Motor neuron (in vitro differentiated cells): Measurements from ENCODE around the gene LRP5. TPM values are rescaled to one million over a fixed set of nuclear protein-coding genes. Genes with fewer than 3 reads are reported as not detected.

Experiments
- ATAC-seq, 8 experiments: fragments of 200-7000 bp; cut with Tn5 transposase; replicated peaks in 6 of 8; 2 replicates each; pipeline ENCODE4 v1.8.0; 2021; ENCODE audit warnings: mild to moderate bottlenecking in 8 of 8, moderate library complexity in 8 of 8
- H3K27ac ChIP-seq, 2 donors: fragments of 250-450 bp; sonication (Bioruptor Pico); 2 replicates each; pipeline ENCODE4 v1.9.0; 2021; ENCODE audit warnings: antibody characterized with exemption in 2 of 2, mild to moderate bottlenecking in 2 of 2, moderate library complexity in 1 of 2
- H3K4me1 ChIP-seq, 2 donors: fragments of 250-450 bp; sonication (Bioruptor Pico); replicated peaks in 1 of 2; 2 replicates each; pipeline ENCODE4 v1.6.1; 2021; ENCODE audit warnings: antibody characterized with exemption in 2 of 2, mild to moderate bottlenecking in 2 of 2, moderate library complexity in 1 of 2
- H3K4me3 ChIP-seq, 5 donors: fragments of 250-450 bp; sonication (Bioruptor Pico); 2 replicates each; pipeline ENCODE4 v1.9.0; 2021; ENCODE audit warnings: antibody characterized with exemption in 5 of 5, mild to moderate bottlenecking in 5 of 5, moderate library complexity in 4 of 5
- WGBS, 10 experiments: fragments of 450-650 bp; shearing (Covaris generic); methylation state at CpG; one replicate each; pipeline ENCODE4 v1.0.0; 2022; 5-methylcytosine and 5-hydroxymethylcytosine counted together
- in situ Hi-C, 9 experiments: fragments of 400-800 bp; cut with MboI; loops; one replicate each; pipeline ENCODE4 v1.15.0; 2021; ENCODE audit warnings: low sequenced_read_pairs in 9 of 9, low pct_unique_long_range_greater_than_20kb in 2 of 9; ENCODE audit not compliant: unreplicated experiment in 9 of 9
- total RNA-seq, 8 experiments: library from RNA; unstranded; fragments of 300-600 nt; gene quantifications; 2 replicates each; pipeline versions ENCODE4 v1.2.3 to v1.2.4, GENCODE V29; 2022

Gene LRP5
- total RNA-seq, 8 experiments from 2014 or later: 4.8 to 49.4 (median 14.0) TPM

DNA sequence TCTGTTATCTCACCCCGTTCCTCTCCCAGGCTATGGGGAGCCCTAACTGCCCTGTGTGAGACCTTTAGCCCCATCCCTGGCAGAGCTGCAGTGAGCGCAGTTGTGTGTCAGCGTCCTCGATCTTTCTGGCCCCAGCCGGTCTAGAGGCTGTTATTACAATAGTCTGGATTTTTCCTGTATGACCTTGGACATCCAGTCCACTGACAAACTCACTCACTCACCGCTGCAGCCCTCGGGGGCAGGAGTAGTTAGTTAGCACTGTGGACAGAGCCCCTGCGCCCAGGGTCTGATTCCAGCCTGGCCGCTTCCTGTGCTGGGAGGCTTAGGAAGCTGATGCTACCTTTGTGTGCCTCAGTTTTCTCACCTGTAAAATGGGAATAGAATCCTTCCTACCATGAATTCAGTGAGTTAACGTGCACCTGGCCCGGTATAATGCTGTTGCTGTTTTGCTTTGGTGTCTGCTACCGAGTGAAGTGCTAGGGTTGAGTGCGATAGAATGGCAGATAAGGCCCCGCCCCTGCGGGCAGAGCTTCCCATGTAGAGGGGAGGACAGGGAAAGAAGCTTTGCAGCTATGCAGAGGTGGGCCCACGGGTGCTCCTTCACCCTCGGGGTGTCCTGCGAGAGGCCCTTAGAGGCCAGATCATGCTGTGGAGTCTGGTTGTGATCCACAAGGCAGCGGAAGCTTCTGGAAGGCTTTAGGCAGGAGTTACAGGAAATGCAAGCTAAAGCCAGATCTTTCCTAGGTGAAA is 3.0 kb downstream of the LRP5 start:
- peaks cover 12 to 16% of the 10 kb centered on the region in 2 donors for H3K4me1 ChIP-seq
- WGBS, 10 experiments: 80 to 100% (median 85%) methylated on average over 1 to 16 of the region's 19 CpGs; no CpG with 5 or more reads in 4 of the 10 experiments
- H3K27ac ChIP-seq: peak overlapping the region in 1 of 2 donors; percentile 3
- peak in 4 of 8 experiments; percentile 23 to 34 (median 28) for ATAC-seq
- peak overlapping the region in 3 of 5 donors; percentile 64 to 81 (median 79) for H3K4me3 ChIP-seq
- in situ Hi-C loops: no loop called here

DNA sequence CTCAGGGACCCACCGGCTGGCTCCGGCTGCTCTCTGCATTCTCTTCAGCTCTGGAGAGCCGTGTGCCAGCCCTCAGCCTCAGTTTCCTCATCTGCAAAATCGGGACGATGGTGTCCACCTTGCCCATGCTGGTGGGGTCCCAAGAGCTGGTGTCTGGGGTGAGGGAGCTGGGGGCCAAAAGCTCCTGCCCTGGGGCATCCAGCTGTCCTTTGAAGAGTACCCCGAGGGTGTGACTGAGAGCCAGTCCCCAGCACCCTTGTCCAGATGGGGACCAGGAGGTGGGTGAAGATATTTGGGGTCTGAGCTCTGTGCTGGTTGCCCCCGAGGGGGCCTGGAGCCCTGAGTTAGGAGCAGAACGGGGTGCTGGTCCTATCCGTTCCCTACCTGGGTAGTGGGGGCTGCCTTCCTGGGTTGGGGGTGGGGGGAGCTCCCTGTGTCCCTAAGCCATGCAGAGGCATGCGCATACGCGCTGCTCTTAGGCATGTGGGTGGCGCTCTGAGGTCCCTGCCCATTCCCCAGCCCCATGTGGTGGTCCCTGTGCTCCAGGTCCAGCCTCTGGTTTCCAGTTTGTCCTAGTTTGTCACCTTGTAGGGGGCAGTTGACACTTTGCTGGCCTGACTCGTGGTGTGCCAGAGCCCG is 4.9 kb downstream of the LRP5 start:
- Histone ChIP-seq H3K27ac (no peak overlapping the region), H3K4me1 (peaks cover 12 to 16% of the 10 kb centered on the region in 2 donors), H3K4me3 (no peak overlapping the region)
- 0 to 100% (median 100%) methylated on average over 1 to 6 of the region's 15 CpGs; no CpG with 5 or more reads in 5 of the 10 experiments for WGBS, 10 experiments
- no peak for ATAC-seq
- in situ Hi-C loops: no loop called here

DNA sequence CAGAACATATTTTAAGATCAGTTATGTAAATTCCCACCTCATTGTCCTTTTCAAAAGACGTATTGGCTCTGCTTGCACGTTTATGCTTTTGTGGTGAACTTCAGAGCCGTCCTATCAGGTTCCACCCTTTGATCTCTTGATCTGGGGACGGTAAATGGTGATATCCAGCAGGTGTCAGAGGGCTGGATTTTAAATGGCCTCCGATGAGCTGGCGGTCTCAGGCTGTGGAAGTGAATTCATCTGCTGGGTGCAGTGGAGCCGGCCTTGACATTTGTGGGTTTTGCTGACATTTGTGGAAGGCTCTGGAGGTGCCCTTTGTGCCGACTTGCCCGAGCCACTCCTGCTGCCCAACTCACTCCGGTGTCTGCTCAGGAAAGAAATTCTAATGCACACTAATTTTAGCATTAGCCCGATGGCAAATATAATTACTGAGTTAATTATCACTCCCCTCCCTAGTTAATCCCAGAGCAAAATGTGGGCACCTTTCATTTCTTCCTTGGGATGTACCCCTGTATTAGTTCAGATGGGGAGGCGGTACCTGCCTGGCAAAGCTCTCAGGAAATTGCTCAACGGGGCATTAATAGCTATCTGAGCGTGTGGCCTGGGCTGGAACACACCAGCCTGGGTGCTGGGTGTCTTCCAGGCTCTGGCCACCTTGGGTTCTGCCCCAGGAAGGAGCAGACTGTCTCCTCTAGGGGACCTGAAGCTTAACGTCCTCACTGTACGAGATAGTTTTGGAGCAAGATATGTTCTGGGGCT is 9.1 kb downstream of the LRP5 start:
- in situ Hi-C loops: no loop called here
- Histone ChIP-seq H3K27ac (no peak overlapping the region), H3K4me3 (no peak overlapping the region), H3K4me1 (peaks cover 17 to 20% of the 10 kb centered on the region in 2 donors)
- WGBS, 10 experiments: 56 to 100% (median 84%) methylated on average over 3 to 12 of the region's 16 CpGs; no CpG with 5 or more reads in 1 of the 10 experiments
- ATAC-seq: peak in 1 of 8 experiments; percentile 11

DNA sequence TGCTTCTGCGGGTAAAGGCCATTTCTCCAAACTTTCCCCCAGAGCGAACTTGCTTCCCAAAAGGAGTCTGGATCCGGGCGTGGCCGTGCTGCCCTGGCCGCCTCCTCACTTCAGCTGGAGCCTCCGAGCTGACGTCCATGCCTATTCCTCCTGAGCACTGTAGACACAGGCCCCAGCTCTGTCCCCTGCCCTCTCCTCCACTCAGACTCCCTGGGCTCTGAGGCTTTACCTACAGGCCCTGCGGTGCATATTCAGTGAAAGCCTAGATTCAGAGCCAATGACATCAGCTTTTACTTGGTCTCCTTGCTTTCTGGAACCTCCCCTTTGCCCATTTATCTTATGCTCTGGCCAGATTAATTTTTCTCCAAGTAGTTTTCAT is 9.7 kb downstream of the LRP5 start:
- WGBS, 10 experiments: 0 to 100% (median 92%) methylated on average over 1 to 4 of the region's 9 CpGs; no CpG with 5 or more reads in 5 of the 10 experiments
- no peak overlapping the region for H3K4me3 ChIP-seq
- ATAC-seq: peak in 3 of 8 experiments; percentile 12 to 69 (median 65)
- in situ Hi-C loops: no loop called here
- no peak overlapping the region for H3K27ac ChIP-seq
- peaks cover 17 to 21% of the 10 kb centered on the region in 2 donors for H3K4me1 ChIP-seq

DNA sequence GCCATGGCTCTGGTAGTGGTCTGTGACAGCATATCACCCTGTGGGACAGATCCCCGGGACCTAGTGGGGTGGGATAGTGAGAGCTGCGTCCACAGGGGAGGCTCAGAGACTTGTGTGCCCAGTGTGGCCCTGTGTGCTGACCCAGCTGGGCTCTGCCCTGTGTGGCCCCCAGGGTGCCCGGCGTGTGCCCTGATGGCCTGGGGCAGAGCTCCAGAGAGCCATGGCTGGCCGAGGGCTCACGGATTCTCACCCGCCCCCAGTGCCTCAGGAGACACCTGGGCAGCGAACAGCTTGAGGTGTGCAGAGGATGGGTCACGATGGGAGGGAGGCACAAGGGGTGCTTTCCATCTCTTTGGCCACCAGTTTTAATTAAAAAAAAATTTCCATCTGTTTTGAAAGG is 11.8 kb downstream of the LRP5 start:
- no peak for ATAC-seq
- H3K27ac ChIP-seq: no peak overlapping the region
- H3K4me3 ChIP-seq: no peak overlapping the region
- in situ Hi-C loops: no loop called here
- 35 to 100% (median 100%) methylated on average over 1 to 5 of the region's 9 CpGs; no CpG with 5 or more reads in 4 of the 10 experiments for WGBS, 10 experiments
- H3K4me1 ChIP-seq: peaks cover 32 to 35% of the 10 kb centered on the region in 2 donors

DNA sequence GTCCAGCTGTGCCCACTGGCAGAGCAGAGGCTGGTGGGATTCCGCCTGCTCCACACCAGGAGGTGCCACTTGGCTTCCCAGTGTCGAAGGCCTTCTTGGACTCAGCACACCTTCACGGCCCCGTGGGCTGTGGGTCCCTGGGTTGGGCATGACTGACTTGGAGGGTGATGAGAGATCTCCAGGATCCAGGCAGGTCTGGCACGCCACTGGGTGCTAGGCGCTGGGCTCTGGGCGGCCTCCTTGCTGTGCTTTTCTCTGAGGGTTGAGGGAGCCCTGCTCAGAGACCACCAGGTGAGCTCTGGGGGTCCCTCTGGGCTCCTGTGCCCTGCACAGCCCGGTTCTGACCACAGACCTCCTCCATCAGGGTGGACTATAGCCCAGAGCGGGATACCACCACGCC is 12.3 kb downstream of the LRP5 start:
- H3K4me3 ChIP-seq: no peak overlapping the region
- 72 to 100% methylated on average over 2 to 3 of the region's 10 CpGs; no CpG with 5 or more reads in 8 of the 10 experiments for WGBS, 10 experiments
- in situ Hi-C loops: no loop called here
- no peak overlapping the region for H3K27ac ChIP-seq
- no peak for ATAC-seq
- peaks cover 34 to 38% of the 10 kb centered on the region in 2 donors for H3K4me1 ChIP-seq

DNA sequence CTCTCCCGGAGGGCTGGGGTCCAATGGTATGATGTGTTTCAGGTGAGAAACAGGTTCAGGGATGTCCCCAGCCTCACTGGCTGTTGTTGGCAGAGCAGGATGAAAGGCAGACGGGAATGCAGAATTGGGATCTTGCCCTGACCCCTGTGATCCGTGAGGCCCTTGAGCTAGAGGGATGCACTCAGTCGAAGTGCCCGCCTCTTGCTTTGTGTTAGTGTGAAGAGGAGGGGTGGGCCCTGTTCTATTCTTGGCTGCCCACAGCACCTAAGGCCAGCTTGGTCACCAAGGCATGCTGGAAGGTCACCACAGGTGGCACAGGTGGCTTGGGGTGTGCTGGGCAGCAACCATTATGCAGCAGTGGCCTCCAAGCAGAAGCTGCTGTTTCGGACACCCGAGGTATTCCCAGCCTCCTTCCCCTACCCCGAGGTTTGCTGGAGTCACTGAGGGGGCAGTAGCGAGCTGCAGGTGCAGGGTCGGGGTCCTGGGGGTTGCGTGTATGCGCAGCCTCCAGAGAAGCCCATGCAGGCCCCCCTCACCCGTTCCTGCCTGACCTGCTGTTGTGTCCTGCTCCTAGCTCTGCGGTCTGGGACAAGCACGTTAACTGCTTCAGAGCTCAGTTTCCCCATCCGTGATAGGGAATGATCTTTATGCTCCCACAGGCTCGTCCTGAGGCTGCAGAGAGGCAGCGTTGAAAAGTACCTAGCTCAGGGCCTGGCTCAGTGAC is 13.0 kb downstream of the LRP5 start:
- H3K4me1 ChIP-seq: peaks cover 39 to 45% of the 10 kb centered on the region in 2 donors
- ATAC-seq: no peak
- in situ Hi-C loops: no loop called here
- H3K27ac ChIP-seq: no peak overlapping the region
- WGBS, 10 experiments: 40 to 100% (median 70%) methylated on average over 1 to 2 of the region's 18 CpGs; no CpG with 5 or more reads in 7 of the 10 experiments
- no peak overlapping the region for H3K4me3 ChIP-seq

DNA sequence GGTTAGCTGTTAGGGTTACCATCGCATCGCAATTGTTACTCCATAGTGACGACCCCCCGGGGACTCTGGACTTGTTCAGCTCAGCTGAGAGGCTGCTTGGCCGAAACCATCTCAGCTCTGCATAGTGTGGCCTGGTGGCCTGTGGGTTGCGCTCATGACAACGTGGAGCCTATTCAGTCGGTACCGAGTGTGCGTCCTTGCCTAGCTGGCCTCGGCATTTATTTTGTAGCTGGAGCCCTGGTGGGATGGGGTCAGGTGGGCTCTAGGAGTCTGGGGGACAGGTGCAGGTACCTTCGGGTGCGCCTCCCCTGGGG is 13.5 kb downstream of the LRP5 start:
- H3K4me1 ChIP-seq: peaks cover 42 to 50% of the 10 kb centered on the region in 2 donors
- peak in 4 of 8 experiments; percentile 10 to 30 (median 18) for ATAC-seq
- in situ Hi-C loops: no loop called here
- 64 to 100% (median 87%) methylated on average over 1 to 8 of the region's 13 CpGs; no CpG with 5 or more reads in 4 of the 10 experiments for WGBS, 10 experiments
- H3K27ac ChIP-seq: no peak overlapping the region
- no peak overlapping the region for H3K4me3 ChIP-seq

DNA sequence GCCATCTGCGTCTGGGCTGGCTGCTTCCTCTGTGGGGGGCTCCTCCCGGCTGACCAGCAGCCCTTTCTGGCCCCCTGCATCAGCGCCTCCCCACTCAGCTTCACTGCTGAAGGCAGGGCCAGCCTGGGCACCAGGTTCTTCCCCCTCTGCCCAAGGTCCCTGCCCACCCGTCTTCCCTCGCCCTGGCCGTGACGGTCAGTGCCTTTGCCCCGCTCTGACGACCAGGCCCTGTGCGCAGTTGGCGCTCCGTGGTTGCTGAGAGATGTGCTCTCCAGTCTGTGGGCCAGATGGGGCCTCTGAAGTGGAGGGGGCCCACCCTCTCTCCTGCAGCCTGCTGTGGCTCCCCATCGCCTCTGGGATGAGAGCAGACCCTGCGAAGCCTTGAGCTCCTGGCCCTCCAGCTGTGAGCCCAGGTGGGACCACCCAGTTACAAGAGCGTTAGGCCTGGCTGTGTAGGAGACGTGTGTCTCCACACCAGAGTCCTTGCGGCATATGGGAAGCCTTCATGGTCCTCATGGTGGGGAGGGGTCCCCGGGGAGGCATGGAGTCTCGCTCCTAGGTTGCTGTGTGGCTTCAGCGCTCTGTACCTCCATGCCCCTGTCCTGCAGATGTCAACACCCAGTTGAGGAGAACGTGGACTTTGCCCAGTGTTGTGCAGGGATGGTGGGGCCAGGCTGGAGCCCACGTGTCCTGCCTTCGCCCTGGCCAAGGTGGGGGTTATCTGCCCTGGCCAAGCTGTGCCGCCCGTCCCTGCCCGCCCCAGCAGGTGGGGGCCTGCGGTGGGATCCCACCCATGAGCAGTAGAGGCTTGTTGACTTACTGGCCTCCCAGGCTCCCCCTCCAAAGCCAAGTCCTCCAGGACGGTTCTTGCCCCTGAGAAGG is 14.2 kb downstream of the LRP5 start:
- WGBS, 10 experiments: 70 to 100% (median 90%) methylated on average over 1 to 2 of the region's 28 CpGs; no CpG with 5 or more reads in 6 of the 10 experiments
- Histone ChIP-seq H3K4me1 (peaks cover 47 to 57% of the 10 kb centered on the region in 2 donors), H3K27ac (no peak overlapping the region), H3K4me3 (no peak overlapping the region)
- ATAC-seq: peak in 1 of 8 experiments; percentile 4
- in situ Hi-C loops: no loop called here

DNA sequence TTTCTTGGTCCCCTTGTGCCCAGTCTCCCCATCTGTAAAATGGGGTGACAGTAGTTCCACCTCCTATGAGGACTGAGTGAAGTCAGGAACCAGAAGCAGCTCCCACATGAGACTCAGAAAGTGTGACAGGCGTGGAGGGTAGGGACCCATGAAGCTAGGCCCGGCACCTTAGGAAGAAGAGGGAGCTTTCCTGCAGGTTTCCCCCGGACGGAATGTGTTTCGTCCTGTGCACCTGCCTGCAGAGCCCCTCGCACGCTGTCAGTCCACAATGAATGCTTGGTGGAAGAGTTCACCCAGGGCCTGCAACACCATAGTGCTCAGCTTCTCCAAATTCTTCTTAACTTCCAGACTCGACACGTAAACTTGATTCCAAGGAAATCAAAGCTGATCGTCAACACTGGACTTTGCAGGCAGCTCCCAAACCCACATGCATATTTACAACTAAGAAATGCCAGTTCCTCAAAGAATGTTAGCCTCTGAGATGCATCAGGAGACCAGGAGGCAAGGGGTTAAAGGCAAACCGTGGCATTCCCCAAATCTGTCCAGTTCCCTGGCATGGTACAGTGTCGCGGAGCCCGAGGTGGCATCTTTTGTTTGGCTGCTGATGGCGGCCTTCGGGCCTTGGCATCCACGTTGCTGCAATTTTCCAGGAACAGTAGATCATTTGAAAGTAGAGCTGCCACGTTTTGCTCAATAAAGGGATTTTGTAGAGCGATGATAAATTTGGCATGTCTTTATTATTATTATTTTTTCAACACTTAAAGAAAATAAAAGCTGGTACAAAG is 15.4 kb downstream of the LRP5 start:
- in situ Hi-C loops: no loop called here
- 14 to 78% (median 52%) methylated on average over 2 to 13 of the region's 19 CpGs; no CpG with 5 or more reads in 2 of the 10 experiments for WGBS, 10 experiments
- H3K27ac ChIP-seq: peak overlapping the region in 1 of 2 donors; percentile 25
- peaks cover 57 to 65% of the 10 kb centered on the region in 2 donors for H3K4me1 ChIP-seq
- no peak for ATAC-seq
- no peak overlapping the region for H3K4me3 ChIP-seq

DNA sequence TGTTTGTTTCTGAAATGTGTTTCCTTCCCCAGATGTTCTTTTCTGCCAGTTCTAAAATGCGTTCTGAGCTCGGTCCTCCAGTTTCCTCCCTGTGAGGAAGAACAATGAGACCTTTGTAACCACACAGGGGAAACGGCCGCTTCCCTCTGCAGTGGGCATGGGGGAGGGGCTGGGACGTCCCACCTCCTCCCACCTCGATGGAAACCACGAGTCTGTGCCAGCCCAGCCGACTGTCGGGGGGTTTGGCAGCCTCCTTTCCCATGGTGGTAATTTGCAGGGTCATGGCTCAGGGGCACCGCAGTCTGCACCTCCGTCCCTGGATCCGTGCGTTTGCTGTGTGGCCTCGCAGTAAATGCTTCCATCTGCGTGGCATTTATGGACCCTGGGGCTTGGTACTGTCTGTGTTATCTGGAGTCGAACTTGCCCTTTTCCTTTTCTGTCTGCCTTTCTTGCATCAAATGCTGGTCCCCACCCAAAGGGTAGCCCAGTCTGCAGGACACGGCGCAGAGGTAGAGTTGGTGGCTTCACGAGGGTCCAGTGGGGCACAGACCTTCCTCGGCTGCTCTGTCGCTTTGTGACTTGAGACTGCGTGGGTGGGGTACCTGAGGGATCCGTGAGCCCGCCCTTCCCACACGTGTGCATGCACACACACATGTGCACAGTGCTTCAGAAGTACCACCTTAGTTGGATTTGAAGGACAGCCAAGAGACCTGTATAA is 16.1 kb downstream of the LRP5 start:
- peak in 6 of 8 experiments; percentile 29 to 72 (median 64) for ATAC-seq
- Histone ChIP-seq H3K4me1 (peaks cover 57 to 65% of the 10 kb centered on the region in 2 donors), H3K4me3 (no peak overlapping the region), H3K27ac (peak overlapping the region in 1 of 2 donors; percentile 25)
- in situ Hi-C loops: no loop called here
- 20 to 74% (median 33%) methylated on average over 1 to 11 of the region's 25 CpGs; no CpG with 5 or more reads in 1 of the 10 experiments for WGBS, 10 experiments
